ENCODE data around the gene FGFRL1. TPM values are rescaled to one million over a fixed set of nuclear protein-coding genes. Genes with fewer than 3 reads are reported as not detected.
A peak's percentile ranks its signal among the peaks of the same experiment; 100 is the strongest.

Gene FGFRL1
- total and polyA plus RNA-seq, 2 of the 13 experiments (the other 11 are each of a cell fraction or from before 2014, with no cell fraction given): 19.1 to 30.6 TPM

- TF ChIP-seq TMF1 (CRISPR knock-in tag; IDR thresholded peaks at IDR 0.05; ENCODE audit: low read depth) (peak; percentile 28; the same call in 1 of the 2 replicates), ZNF280D (CRISPR knock-in tag; IDR thresholded peaks at IDR 0.05) (no peak), SNAPC5 (CRISPR knock-in tag; IDR thresholded peaks at IDR 0.05; ENCODE audit: borderline replicate concordance) (no peak), ZNF674 (CRISPR knock-in tag; IDR thresholded peaks at IDR 0.05; ENCODE audit: low read depth) (no peak), ATRX (CRISPR knock-in tag; IDR thresholded peaks at IDR 0.05; ENCODE audit: borderline replicate concordance) (no peak), RELA (CRISPR knock-in tag; IDR thresholded peaks at IDR 0.05) (no peak), SOX6 (IDR thresholded peaks at IDR 0.05) (no peak), SOX6 (CRISPR knock-in tag; IDR thresholded peaks at IDR 0.05) (no peak), SP5 (CRISPR knock-in tag; IDR thresholded peaks at IDR 0.05; ENCODE audit: borderline replicate concordance, low read depth) (no peak), MLX (CRISPR knock-in tag; IDR thresholded peaks at IDR 0.05) (no peak), ATF2 (CRISPR knock-in tag; IDR thresholded peaks at IDR 0.05) (no peak), DR1 (CRISPR knock-in tag; IDR thresholded peaks at IDR 0.05) (no peak), ZSCAN25 (CRISPR knock-in tag; IDR thresholded peaks at IDR 0.05) (0 out of 2 replicates have a peak, but pooled peaks have one; percentile 22), YEATS2 (CRISPR knock-in tag; IDR thresholded peaks at IDR 0.05; ENCODE audit: borderline replicate concordance) (no peak; the same call in 1 of the 2 replicates), NR3C1 (CRISPR knock-in tag; IDR thresholded peaks at IDR 0.05) (no peak), PREB (CRISPR knock-in tag; IDR thresholded peaks at IDR 0.05) (no peak), ATF1 (CRISPR knock-in tag; IDR thresholded peaks at IDR 0.05) (no peak), ZFP82 (CRISPR knock-in tag; IDR thresholded peaks at IDR 0.05; ENCODE audit: borderline replicate concordance) (no peak), NFE2L2 (IDR thresholded peaks at IDR 0.05; ENCODE audit: low read length) (peak; percentile 99), CEBPG (CRISPR knock-in tag; IDR thresholded peaks at IDR 0.05) (no peak; the same call in 1 of the 2 replicates), ATF6 (CRISPR knock-in tag; conservative IDR thresholded peaks at IDR 0.05) (no peak), ZNF382 (CRISPR knock-in tag; IDR thresholded peaks at IDR 0.05; ENCODE audit: borderline replicate concordance) (no peak)
Observed at GRCh38 chr4:993111-994029, 18.1 kb upstream of the FGFRL1 start, which contains the start of gene SLC26A1 (continued).

Data from HepG2 (cell line).